ENCODE results near the gene PLCL1. TPM values are rescaled to one million over a fixed set of nuclear protein-coding genes. Genes with fewer than 3 reads are reported as not detected.

PLCL1 gene
- polyA plus RNA-seq, 3 donors = 0.69 to 1.4 (median 0.79) TPM

- peak; percentile 28 to 55 (median 48) for DNase-seq
- Histone ChIP-seq H3K27ac (ENCODE audit: low read depth in 1 of 2, low read length in 2 of 2) (no peak overlapping the region), H3K4me2 (replicated peaks; ENCODE audit: extremely low read depth, low read length, poor library complexity, severe bottlenecking) (no peak overlapping the region), H3K9ac (ENCODE audit: insufficient read depth, low read length, poor library complexity, severe bottlenecking) (no peak overlapping the region), H3K79me2 (ENCODE audit: insufficient read depth, low read length) (no peaks in the 10 kb centered on the region), H3K9me3 (replicated peaks in 1 of 2; ENCODE audit: control insufficient read depth in 1 of 2, insufficient read depth in 1 of 2, low read length in 2 of 2) (no peaks in the 10 kb centered on the region), H2AFZ (ENCODE audit: insufficient read depth, low read depth, low read length, poor library complexity, severe bottlenecking) (no peak overlapping the region), H3K36me3 (replicated peaks in 1 of 2; ENCODE audit: control insufficient read depth in 1 of 2, insufficient read depth in 2 of 2, low read length in 2 of 2) (no peaks in the 10 kb centered on the region), H4K20me1 (ENCODE audit: insufficient read depth, low read length) (no peaks in the 10 kb centered on the region), H3K4me3 (replicated peaks in 1 of 3; ENCODE audit: low read depth in 2 of 3, low read length in 3 of 3) (no peak overlapping the region), H3K27me3 (ENCODE audit: control insufficient read depth in 2 of 2, insufficient read depth in 2 of 2, low read length in 2 of 2) (no peaks in the 10 kb centered on the region), H3K4me1 (ENCODE audit: control insufficient read depth in 1 of 2, insufficient read depth in 2 of 2, low read length in 2 of 2) (no peaks in the 10 kb centered on the region)
- intact Hi-C loops (cut with micrococcal nuclease) = loop anchor here (5.0 kb wide), 1 partner anchor 325 kb away; the partner anchor contains the start of gene PLCL1 (in 2 of the 2)
- H3K9me3 Mint-ChIP-seq = no peaks in the 10 kb centered on the region
- H3K36me3 Mint-ChIP-seq = no peaks in the 10 kb centered on the region
- TF ChIP-seq CTCF (IDR thresholded peaks at IDR 0.05) = peak; percentile 77
- H3K27ac Mint-ChIP-seq = no peak overlapping the region
- H3K4me3 Mint-ChIP-seq = no peak overlapping the region
- H3K27me3 Mint-ChIP-seq (ENCODE audit: low read depth in 3 of 3) = peaks cover 1 to 6% (median 4%) of the 10 kb centered on the region in 3 donors
- WGBS (ENCODE audit: insufficient coverage) = no CpG with 5 or more reads among the region's 1 CpG
- H3K4me1 Mint-ChIP-seq = no peaks in the 10 kb centered on the region
Measured at GRCh38 chr2:198127627-198128026, 323.2 kb downstream of the PLCL1 start.

- H3K4me1 ChIP-seq (ENCODE audit: control insufficient read depth in 1 of 2, insufficient read depth in 2 of 2, low read length in 2 of 2) = no peaks in the 10 kb centered on the region
- DNase-seq = no peak
- no peak overlapping the region for H3K27ac ChIP-seq (ENCODE audit: low read depth in 1 of 2, low read length in 2 of 2)
- no peaks in the 10 kb centered on the region for H3K79me2 ChIP-seq (ENCODE audit: insufficient read depth, low read length)
- TF ChIP-seq CTCF (IDR thresholded peaks at IDR 0.05) = no peak
- no peaks in the 10 kb centered on the region for H4K20me1 ChIP-seq (ENCODE audit: insufficient read depth, low read length)
- Mint-ChIP-seq H3K36me3 (no peaks in the 10 kb centered on the region), H3K4me3 (no peak overlapping the region), H3K4me1 (no peaks in the 10 kb centered on the region), H3K9me3 (no peaks in the 10 kb centered on the region), H3K27me3 (ENCODE audit: low read depth in 3 of 3) (peaks cover 1 to 6% (median 4%) of the 10 kb centered on the region in 3 donors), H3K27ac (no peak overlapping the region)
- no peak overlapping the region for H3K4me3 ChIP-seq (replicated peaks in 1 of 3; ENCODE audit: low read depth in 2 of 3, low read length in 3 of 3)
- no peak overlapping the region for H3K9ac ChIP-seq (ENCODE audit: insufficient read depth, low read length, poor library complexity, severe bottlenecking)
- H3K9me3 ChIP-seq (replicated peaks in 1 of 2; ENCODE audit: control insufficient read depth in 1 of 2, insufficient read depth in 1 of 2, low read length in 2 of 2) = no peaks in the 10 kb centered on the region
- H3K36me3 ChIP-seq (replicated peaks in 1 of 2; ENCODE audit: control insufficient read depth in 1 of 2, insufficient read depth in 2 of 2, low read length in 2 of 2) = no peaks in the 10 kb centered on the region
- intact Hi-C loops (cut with micrococcal nuclease) = loop anchor here (5.0 kb wide), 1 partner anchor 327 kb away; the partner anchor contains the start of gene PLCL1 (in 2 of the 2)
- no peaks in the 10 kb centered on the region for H3K27me3 ChIP-seq (ENCODE audit: control insufficient read depth in 2 of 2, insufficient read depth in 2 of 2, low read length in 2 of 2)
- 48% methylated on average over 5 of the region's 5 CpGs for WGBS (ENCODE audit: insufficient coverage)
- no peak overlapping the region for H2AFZ ChIP-seq (ENCODE audit: insufficient read depth, low read depth, low read length, poor library complexity, severe bottlenecking)
- H3K4me2 ChIP-seq (replicated peaks; ENCODE audit: extremely low read depth, low read length, poor library complexity, severe bottlenecking) = no peak overlapping the region
Measured at GRCh38 chr2:198129609-198130008, 325.2 kb downstream of the PLCL1 start.

Measured in CD14-positive monocyte (primary cell).